HCT116 (cell line): Measurements from ENCODE around the gene RASL12. TPM values are rescaled to one million over a fixed set of nuclear protein-coding genes. Genes with fewer than 3 reads are reported as not detected.

Source experiments
- ATAC-seq: fragments of 200-7000 bp; cut with Tn5 transposase; 2 replicates; pipeline ENCODE4 v1.9.1; 2020; ENCODE audit warnings: mild to moderate bottlenecking, moderate library complexity
- BruUV-seq: library from RNA; stranded (reverse); fragments of 400-500 nt; replicated peaks from 2 replicates; lab custom pipeline; 2021; lab: Mats Ljungman, UMichigan
- CTCF ChIA-PET: fragments of 300-600 bp; sonication (Branson Sonifier 250); formaldehyde crosslinking; loops from one replicate; lab custom pipeline; 2021; ENCODE audit warnings: antibody characterized with exemption; lab: Charles Lee
- POLR2A ChIA-PET: fragments of 300-600, 350-600 bp; sonication (Branson Sonifier 250); formaldehyde crosslinking; loops from one replicate; lab custom pipeline; 2021; ENCODE audit warnings: antibody characterized with exemption; lab: Charles Lee
- RAD21 ChIA-PET, 2 experiments: fragments of 300-600 bp; sonication (Branson Sonifier 250); formaldehyde crosslinking; loops; one replicate each; lab custom pipeline; 2023; ENCODE audit warnings: low total read pairs in 2 of 2; ENCODE audit not compliant: uncharacterized antibody in 2 of 2, unreplicated experiment in 2 of 2, low non-redundant PET in 1 of 2; lab: Charles Lee
- DNase-seq: peaks from one replicate; pipeline ENCODE4 v3.0.0-alpha.2; 2010; ENCODE audit warnings: low read depth, low spot score
- H2AFZ ChIP-seq: fragments of 200-600 bp; shearing (Covaris generic), sonication (generic); 2 replicates; pipeline ENCODE4 v1.6.1; 2017; ENCODE audit warnings: low read depth, mixed run types, mixed read lengths, antibody characterized with exemption, low read length; ENCODE audit not compliant: poor library complexity, severe bottlenecking
- H3K27ac ChIP-seq: 2 replicates; pipeline ENCODE4 v1.5.1; 2012; ENCODE audit warnings: low read depth, low read length
- H3K27me3 ChIP-seq: fragments of 200-600 bp; sonication (generic); 2 replicates; pipeline ENCODE4 v1.6.1; 2016; ENCODE audit warnings: mixed run types, low read length, mixed read lengths; ENCODE audit not compliant: insufficient read depth
- H3K36me3 ChIP-seq, 2 experiments: fragments of 200-500 bp in 1 of 2; fragments of 200-600 bp in 1 of 2; sonication (Bioruptor generic) in 1 of 2; sonication (generic) in 1 of 2; 2 replicates each; pipeline versions ENCODE4 v1.5.1 to v1.6.1; 2014 to 2016; ENCODE audit warnings: low read length in 2 of 2, inconsistent platforms in 1 of 2, mixed read lengths in 1 of 2, mixed run types in 1 of 2; ENCODE audit not compliant: insufficient read depth in 2 of 2, control insufficient read depth in 1 of 2
- H3K4me1 ChIP-seq, 2 experiments: fragments of 200-600 bp in 1 of 2; sonication (generic) in 1 of 2; 2 replicates each; pipeline versions ENCODE4 v1.5.1 to v1.6.1; 2012 to 2017; ENCODE audit warnings: low read length in 2 of 2, inconsistent platforms in 1 of 2, mild to moderate bottlenecking in 1 of 2, mixed read lengths in 1 of 2, mixed run types in 1 of 2, moderate library complexity in 1 of 2; ENCODE audit not compliant: insufficient read depth in 2 of 2, control insufficient read depth in 1 of 2
- H3K4me2 ChIP-seq: fragments of 200-600 bp; sonication (generic); 2 replicates; pipeline ENCODE4 v1.6.1; 2017; ENCODE audit warnings: mixed run types, low read length, mixed read lengths
- H3K4me3 ChIP-seq, 2 experiments: fragments of 200-600 bp in 1 of 2; sonication (generic) in 1 of 2; replicated peaks in 1 of 2; 2 replicates each; pipeline ENCODE4 v1.5.1; 2011 to 2016; ENCODE audit warnings: low read length in 2 of 2, control low read depth in 1 of 2, low read depth in 1 of 2, mild to moderate bottlenecking in 1 of 2, mixed read lengths in 1 of 2, mixed run types in 1 of 2
- H3K79me2 ChIP-seq: fragments of 200-600 bp; sonication (generic); 2 replicates; pipeline ENCODE4 v1.6.1; 2017; ENCODE audit warnings: mild to moderate bottlenecking, mixed run types, low read length, moderate library complexity, mixed read lengths; ENCODE audit not compliant: insufficient read depth
- H3K9ac ChIP-seq: fragments of 200-600 bp; sonication (generic); 2 replicates; pipeline ENCODE4 v1.6.1; 2016; ENCODE audit warnings: low read length, mixed read lengths
- H3K9me2 ChIP-seq: fragments of 200-600 bp; sonication (generic), shearing (Covaris generic); 2 replicates; pipeline ENCODE4 v1.6.1; 2017; ENCODE audit warnings: mixed run types, mild to moderate bottlenecking, moderate library complexity; ENCODE audit not compliant: insufficient read depth
- H3K9me3 ChIP-seq, 2 experiments: fragments of 200-500 bp in 1 of 2; fragments of 200-600 bp in 1 of 2; sonication (Bioruptor generic) in 1 of 2; sonication (generic) in 1 of 2; 2 replicates each; pipeline ENCODE4 v1.6.1; 2014 to 2017; ENCODE audit warnings: low read length in 2 of 2, mixed read lengths in 2 of 2, inconsistent platforms in 1 of 2, low read depth in 1 of 2, mild to moderate bottlenecking in 1 of 2, mixed run types in 1 of 2, moderate library complexity in 1 of 2; ENCODE audit not compliant: control insufficient read depth in 1 of 2, insufficient read depth in 1 of 2
- H4K20me1 ChIP-seq: fragments of 200-600 bp; sonication (generic), shearing (Covaris generic); 2 replicates; pipeline ENCODE4 v1.6.1; 2017; ENCODE audit warnings: mixed run types, mild to moderate bottlenecking, moderate library complexity; ENCODE audit not compliant: insufficient read depth
- CBX3 ChIP-seq: IDR thresholded peaks from 2 replicates; pipeline ENCODE4 v1.6.1; 2012; ENCODE audit warnings: low read depth
- EZH2 ChIP-seq: fragments of 200-600 bp; sonication (generic); IDR thresholded peaks from 2 replicates; pipeline ENCODE4 v1.6.1; 2017; ENCODE audit warnings: antibody characterized with exemption, mixed run types
- YY1 ChIP-seq: IDR thresholded peaks from 2 replicates; pipeline ENCODE4 v1.6.1; 2011; ENCODE audit warnings: low read length, low read depth, moderate library complexity, mild to moderate bottlenecking; ENCODE audit not compliant: insufficient replicate concordance; ENCODE audit errors: extremely low read depth
- ZBTB33 ChIP-seq: IDR thresholded peaks from 2 replicates; pipeline ENCODE4 v1.6.1; 2011; ENCODE audit warnings: mild to moderate bottlenecking, low read length, moderate library complexity; ENCODE audit not compliant: insufficient replicate concordance; ENCODE audit errors: extremely low read depth
- ZFX ChIP-seq: fragments of 450-650 bp; IDR thresholded peaks from 2 replicates; pipeline ENCODE4 v1.6.1; 2017
- ZNF274 ChIP-seq: fragments of 200-500 bp; sonication (Bioruptor generic); IDR thresholded peaks from 2 replicates; pipeline ENCODE4 v1.6.1; 2014; ENCODE audit warnings: mild to moderate bottlenecking, low read depth, low read length, inconsistent platforms
- intact Hi-C: fragments of 100-400 bp; cut with micrococcal nuclease; formaldehyde crosslinking; loops from 2 replicates; pipeline ENCODE4 v1.10.0; 2022
- total RNA-seq: library from RNA; stranded (reverse); gene quantifications from one replicate; pipeline ENCODE4 v1.2.1, GENCODE V29; 2021; ENCODE audit not compliant: unreplicated experiment

Gene RASL12
- total RNA-seq, 1 experiment from 2014 or later: 0.25 TPM

- Histone ChIP-seq H3K4me2 (peak overlapping the region; percentile 74), H3K9me3 (no peaks in the 10 kb centered on the region), H3K9ac (peak overlapping the region; percentile 18; the same call in 1 of the 2 replicates), H3K27ac (0 out of 2 replicates have a peak overlapping the region, but pooled peaks have one; percentile 8), H2AFZ (peak overlapping the region; percentile 66), H4K20me1 (no peaks in the 10 kb centered on the region), H3K79me2 (no peaks in the 10 kb centered on the region), H3K27me3 (no peaks in the 10 kb centered on the region), H3K36me3 (no peaks in the 10 kb centered on the region), H3K4me3 (peak overlapping the region in 1 of 2 experiments; percentile 35; a peak in 2 of 4 replicates), H3K4me1 (peaks cover 23 to 39% of the 10 kb centered on the region in 2 experiments), H3K9me2 (no peaks in the 10 kb centered on the region)
- ATAC-seq (peak; percentile 79), DNase-seq (peak; percentile 51)
- no TSS peak for BruUV-seq
- intact Hi-C loops: no loop called here
- TF ChIP-seq YY1 (no peak), ZFX (peak; percentile 26; the same call in 1 of the 2 replicates)
- ChIA-PET CTCF (interaction anchor here (1.6 to 6.5 kb wide), 2 partner anchors 13 to 45 kb away, joined by 3 to 52 read pairs; no protein-coding TSS in a partner anchor), POLR2A (no interaction called here), RAD21 (no interaction called here)
These were observed 10.8 kb downstream of the RASL12 start for GRCh38 chr15:65056868-65057548.

GRCh38 chr15:65056106-65056505 is 11.7 kb downstream of the RASL12 start:
- H2AFZ ChIP-seq: no peak overlapping the region
- H3K27ac ChIP-seq: no peak overlapping the region
- TF ChIP-seq CBX3: no peak
- TF ChIP-seq ZNF274: no peak
- no peak for TF ChIP-seq EZH2
- no peak for TF ChIP-seq ZBTB33
- intact Hi-C loops: no loop called here
- no peaks in the 10 kb centered on the region for H3K9me2 ChIP-seq
- H3K79me2 ChIP-seq: no peaks in the 10 kb centered on the region
- H4K20me1 ChIP-seq: no peaks in the 10 kb centered on the region
- H3K27me3 ChIP-seq: no peaks in the 10 kb centered on the region
- peaks cover 23 to 39% of the 10 kb centered on the region in 2 experiments for H3K4me1 ChIP-seq
- BruUV-seq: no TSS peak
- ATAC-seq (no peak), DNase-seq (no peak)
- no peak overlapping the region for H3K4me2 ChIP-seq
- ChIA-PET POLR2A (interaction anchor here (1.2 kb wide), 1 partner anchor 249 kb away, joined by 5 read pairs; the partner anchor contains the start of gene RNU5B-1), RAD21 (no interaction called here), CTCF (interaction anchor here (1.2 to 6.5 kb wide), 5 partner anchors 12 to 241 kb away, joined by 3 to 52 read pairs (median 4); no protein-coding TSS in a partner anchor)
- H3K9ac ChIP-seq: no peak overlapping the region
- no peak overlapping the region for H3K4me3 ChIP-seq
- no peaks in the 10 kb centered on the region for H3K36me3 ChIP-seq
- no peaks in the 10 kb centered on the region for H3K9me3 ChIP-seq
